Ascending aorta (tissue), 2 donors: ENCODE measurements around the gene CLOCK. TPM values are rescaled to one million over a fixed set of nuclear protein-coding genes. Genes with fewer than 3 reads are reported as not detected.

ENCODE experiments used
- DNase-seq, 2 donors: peaks; one replicate each; pipeline ENCODE4 v3.0.0-alpha.2; 2019; ENCODE audit warnings: low spot score in 2 of 2
- H3K27ac ChIP-seq, 2 donors: fragments of 200-600 bp; sonication (generic); one replicate each; pipeline ENCODE4 v1.5.1; 2016 to 2017; ENCODE audit warnings: mild to moderate bottlenecking in 1 of 2
- H3K27me3 ChIP-seq: fragments of 200-600 bp; sonication (generic); one replicate; pipeline ENCODE4 v1.5.1; 2017
- H3K36me3 ChIP-seq, 2 donors: fragments of 200-600 bp; sonication (generic); one replicate each; pipeline ENCODE4 v1.5.1; 2016
- H3K4me1 ChIP-seq, 2 donors: fragments of 200-600 bp; sonication (generic); one replicate each; pipeline ENCODE4 v1.5.1; 2016 to 2017; ENCODE audit warnings: mild to moderate bottlenecking in 1 of 2
- H3K4me3 ChIP-seq, 2 donors: fragments of 200-600 bp; sonication (generic); one replicate each; pipeline ENCODE4 v1.5.1; 2016 to 2017; ENCODE audit warnings: mild to moderate bottlenecking in 1 of 2
- H3K9me3 ChIP-seq, 2 donors: fragments of 200-600 bp; sonication (generic); one replicate each; pipeline ENCODE4 v1.5.1; 2016
- CTCF ChIP-seq, 3 experiments: fragments of 200-600 bp in 2 of 3; fragments of 450-650 bp in 1 of 3; sonication (generic) in 2 of 3; IDR thresholded peaks; one replicate each; pipeline ENCODE4 v1.5.1; 2016 to 2019; ENCODE audit warnings: antibody characterized with exemption in 3 of 3, mild to moderate bottlenecking in 1 of 3, moderate library complexity in 1 of 3
- intact Hi-C: fragments of 100-400 bp; cut with DNase I; formaldehyde crosslinking; loops from one replicate; pipeline ENCODE4 v1.15.1; 2023
- total RNA-seq: library from RNA; depleted of rRNA; stranded (reverse); fragments of >200 nt; gene quantifications from one replicate; pipeline ENCODE4 v1.1.0, GENCODE V29; 2016

The CLOCK gene
- total RNA-seq, 1 donor from 2014 or later, result 17.6 TPM

- DNase-seq, result no peak
- TF ChIP-seq CTCF (IDR thresholded peaks at IDR 0.05), result no peak
Observed at GRCh38 chr4:55528491-55528890, 18.2 kb downstream of the CLOCK start.

GRCh38 chr4:55524844-55525571 is 21.7 kb downstream of the CLOCK start:
- Histone ChIP-seq H3K9me3 (peaks cover 0 to 3% of the 10 kb centered on the region in 2 donors), H3K4me3 (no peak overlapping the region), H3K4me1 (no peaks in the 10 kb centered on the region), H3K27me3 (no peaks in the 10 kb centered on the region), H3K36me3 (no peaks in the 10 kb centered on the region), H3K27ac (no peak overlapping the region)
- TF ChIP-seq CTCF (IDR thresholded peaks at IDR 0.05), result no peak
- DNase-seq, result no peak
- intact Hi-C loops, result no loop called here

More at GRCh38 chr4:55528491-55528890, 18.2 kb downstream of the CLOCK start:
- Histone ChIP-seq H3K4me3 (no peak overlapping the region), H3K36me3 (no peaks in the 10 kb centered on the region), H3K27ac (no peak overlapping the region), H3K27me3 (no peaks in the 10 kb centered on the region), H3K4me1 (no peaks in the 10 kb centered on the region), H3K9me3 (peaks cover 3 to 26% of the 10 kb centered on the region in 2 donors)
- intact Hi-C loops, result no loop called here

- H3K4me1 ChIP-seq, result no peaks in the 10 kb centered on the region
Observed at GRCh38 chr4:55518442-55518841, 28.3 kb downstream of the CLOCK start.

GRCh38 chr4:55517526-55518229 is 29.0 kb downstream of the CLOCK start:
- intact Hi-C loops, result no loop called here
- no peak for DNase-seq

More at GRCh38 chr4:55518442-55518841, 28.3 kb downstream of the CLOCK start:
- no peaks in the 10 kb centered on the region for H3K9me3 ChIP-seq
- H3K27ac ChIP-seq, result no peak overlapping the region
- H3K36me3 ChIP-seq, result no peaks in the 10 kb centered on the region
- H3K27me3 ChIP-seq, result no peaks in the 10 kb centered on the region
- H3K4me3 ChIP-seq, result no peak overlapping the region
- TF ChIP-seq CTCF (IDR thresholded peaks at IDR 0.05), result no peak
- intact Hi-C loops, result no loop called here
- DNase-seq, result no peak

GRCh38 chr4:55512922-55513571 is 33.7 kb downstream of the CLOCK start:
- no peaks in the 10 kb centered on the region for H3K9me3 ChIP-seq
- no peaks in the 10 kb centered on the region for H3K36me3 ChIP-seq
- intact Hi-C loops, result no loop called here
- no peak overlapping the region for H3K4me3 ChIP-seq
- H3K27me3 ChIP-seq, result no peaks in the 10 kb centered on the region
- no peak for TF ChIP-seq CTCF (IDR thresholded peaks at IDR 0.05)
- no peak overlapping the region for H3K27ac ChIP-seq
- H3K4me1 ChIP-seq, result no peaks in the 10 kb centered on the region
- DNase-seq, result no peak

More at GRCh38 chr4:55517526-55518229, 29.0 kb downstream of the CLOCK start:
- Histone ChIP-seq H3K9me3 (no peaks in the 10 kb centered on the region), H3K27ac (no peak overlapping the region), H3K4me1 (no peaks in the 10 kb centered on the region), H3K36me3 (no peaks in the 10 kb centered on the region), H3K4me3 (no peak overlapping the region), H3K27me3 (no peaks in the 10 kb centered on the region)
- no peak for TF ChIP-seq CTCF (IDR thresholded peaks at IDR 0.05)
